GM21576 (cell line): Measurements from ENCODE around the gene TLK2.
"Not testable (repeated sequence)": the region's sequence is repeated elsewhere in the genome, so short reads cannot be mapped to it uniquely, and the experiment has no call there.

Experiments used
- ATAC-seq: cut with Tn5 transposase; IDR thresholded peaks from one replicate; pipeline ENCODE4 v1.9.1; 2021; ENCODE audit warnings: mild to moderate bottlenecking, moderate library complexity; ENCODE audit not compliant: unreplicated experiment

Gene TLK2

DNA sequence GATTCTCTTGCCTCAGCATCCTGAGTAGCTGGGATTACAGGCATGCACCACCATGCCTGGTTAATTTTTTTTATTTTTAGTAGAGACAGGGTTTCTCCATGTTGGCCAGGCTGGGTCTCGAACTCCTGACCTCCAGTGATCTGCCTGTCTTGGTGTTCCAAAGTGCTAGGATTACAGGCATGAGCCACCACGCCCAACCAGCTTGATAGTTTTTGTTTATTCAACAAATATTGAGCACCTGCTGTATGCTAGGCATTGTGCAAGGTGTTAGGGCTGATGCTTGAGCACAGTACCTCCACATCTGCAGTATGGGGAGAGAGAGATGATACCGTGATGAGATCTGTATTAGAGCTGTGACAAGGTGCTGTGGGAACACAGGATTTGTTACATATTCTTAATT, 3.9 kb downstream of the TLK2 start:
- ATAC-seq, result not testable (repeated sequence)

DNA sequence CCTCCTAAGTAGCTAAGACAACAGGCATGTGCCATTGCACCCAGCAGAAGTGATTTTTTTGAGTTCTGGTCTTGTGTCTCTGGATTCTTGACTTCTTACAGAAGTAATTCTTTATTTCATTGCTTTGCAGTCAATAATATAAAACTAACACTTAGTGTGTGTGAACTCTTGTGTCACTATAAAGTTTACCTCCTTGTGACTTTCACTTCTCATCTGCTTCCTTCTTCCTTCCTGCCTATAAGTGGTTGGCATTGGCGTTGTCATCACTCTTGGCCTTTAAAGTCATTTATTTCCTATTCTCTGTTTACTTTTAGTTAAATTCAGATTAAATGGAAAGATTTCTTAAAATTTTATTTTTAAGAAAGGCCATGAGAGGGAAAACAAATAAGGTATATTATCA, 12.4 kb downstream of the TLK2 start:
- not testable (repeated sequence) for ATAC-seq

GRCh38 chr17:62493049-62493655, 14.5 kb downstream of the TLK2 start:
- ATAC-seq, result not testable (repeated sequence)

DNA sequence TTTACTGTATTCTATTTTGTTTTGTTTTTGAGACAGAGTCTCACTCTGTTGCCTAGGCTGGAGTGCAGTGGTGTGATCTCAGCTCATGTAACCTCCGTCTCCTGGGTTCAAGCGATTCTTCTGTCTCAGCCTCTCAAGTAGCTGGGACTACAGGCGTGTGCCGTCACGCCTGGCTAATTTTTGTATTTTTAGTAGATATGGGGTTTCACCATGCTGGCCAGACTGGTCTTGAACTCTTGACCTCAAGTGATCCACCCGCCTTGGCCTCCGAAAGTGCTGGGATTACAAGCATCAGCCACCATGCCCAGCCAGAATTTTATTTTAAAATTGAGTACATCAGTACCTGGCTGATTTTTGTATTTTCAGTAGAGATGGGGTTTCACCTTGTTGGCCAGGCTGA, 15.4 kb downstream of the TLK2 start:
- ATAC-seq, result not testable (repeated sequence)

- ATAC-seq, result not testable (repeated sequence)
Measured at GRCh38 chr17:62496344-62496743, 17.7 kb downstream of the TLK2 start.

- ATAC-seq, result not testable (repeated sequence)
Measured at GRCh38 chr17:62498796-62499195, 20.2 kb downstream of the TLK2 start.

- not testable (repeated sequence) for ATAC-seq
Measured at GRCh38 chr17:62500463-62500862, 21.8 kb downstream of the TLK2 start.

DNA sequence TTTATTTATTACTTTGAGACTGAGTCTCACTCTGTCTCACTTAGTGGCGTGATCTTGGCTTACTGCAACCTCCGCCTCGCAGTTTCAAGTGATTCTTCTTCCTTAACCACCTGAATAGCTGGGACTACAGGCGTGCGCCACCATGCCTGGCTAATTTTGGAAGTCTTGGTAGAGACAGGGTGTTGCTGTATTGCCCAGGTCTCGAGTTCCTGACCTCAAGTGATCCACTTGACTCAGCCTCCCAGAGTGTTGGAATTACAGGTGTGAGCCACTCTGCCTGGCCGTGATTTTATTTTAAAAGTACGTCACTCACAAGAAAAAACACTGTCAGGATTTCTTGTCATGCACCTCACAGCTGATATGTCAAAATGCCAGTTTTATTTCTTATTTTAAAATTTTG, 26.2 kb downstream of the TLK2 start:
- ATAC-seq, result not testable (repeated sequence)

DNA sequence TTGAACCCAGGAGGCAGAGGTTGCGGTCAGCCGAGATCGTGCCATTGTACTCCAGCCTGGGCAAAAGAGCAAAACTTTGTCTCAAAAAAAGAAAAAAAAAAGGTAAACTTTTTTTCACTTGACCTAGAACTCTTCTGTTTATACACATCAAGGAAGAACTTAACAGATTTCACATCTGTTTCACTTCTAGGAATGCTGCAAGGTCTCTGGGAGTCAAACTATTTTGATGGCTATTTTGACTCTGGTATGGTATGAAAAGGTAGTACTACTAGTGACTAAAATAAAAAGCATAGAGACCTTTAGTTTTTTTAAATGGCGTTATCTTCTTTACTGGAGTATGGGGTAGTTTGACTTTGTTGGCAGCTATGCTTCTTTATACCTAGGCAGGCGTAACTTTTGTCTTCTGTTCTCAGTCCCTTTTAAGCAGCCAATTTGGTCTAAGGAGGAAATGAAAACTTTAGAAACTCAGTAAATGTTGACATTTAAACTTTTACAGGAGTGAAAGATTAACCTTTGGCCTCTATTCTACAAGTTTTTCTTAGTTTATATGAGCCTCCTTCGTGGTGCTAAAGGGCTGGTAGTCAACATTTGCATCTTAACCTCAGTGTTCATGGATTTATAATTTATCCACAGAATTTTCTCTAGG, 28.7 kb downstream of the TLK2 start:
- ATAC-seq, result not testable (repeated sequence)

- ATAC-seq, result not testable (repeated sequence)
Measured at GRCh38 chr17:62510247-62510819, 31.7 kb downstream of the TLK2 start.

GRCh38 chr17:62511014-62511413, 32.4 kb downstream of the TLK2 start:
- ATAC-seq, result not testable (repeated sequence)

DNA sequence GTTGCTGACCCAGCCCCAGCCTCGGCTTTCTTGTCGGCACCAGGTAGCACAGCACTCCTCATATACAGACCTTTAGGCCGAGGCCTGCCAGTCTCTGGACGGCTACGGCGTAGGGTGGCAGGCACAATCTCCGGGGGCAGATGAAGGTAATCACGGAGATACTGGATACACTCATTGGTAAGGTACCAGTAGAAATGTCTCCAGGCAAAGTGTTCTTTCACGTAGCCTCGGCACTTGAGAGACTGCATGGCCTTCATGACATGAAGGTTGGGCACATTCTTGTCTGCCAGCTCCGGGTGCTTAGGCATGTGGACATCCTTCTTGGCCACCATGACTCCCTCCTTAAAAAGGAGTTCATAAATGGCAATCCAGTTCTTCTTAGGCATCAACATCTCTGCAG, 37.8 kb downstream of the TLK2 start:
- ATAC-seq, result not testable (repeated sequence)

GRCh38 chr17:62521295-62521694, 42.7 kb downstream of the TLK2 start:
- not testable (repeated sequence) for ATAC-seq

DNA sequence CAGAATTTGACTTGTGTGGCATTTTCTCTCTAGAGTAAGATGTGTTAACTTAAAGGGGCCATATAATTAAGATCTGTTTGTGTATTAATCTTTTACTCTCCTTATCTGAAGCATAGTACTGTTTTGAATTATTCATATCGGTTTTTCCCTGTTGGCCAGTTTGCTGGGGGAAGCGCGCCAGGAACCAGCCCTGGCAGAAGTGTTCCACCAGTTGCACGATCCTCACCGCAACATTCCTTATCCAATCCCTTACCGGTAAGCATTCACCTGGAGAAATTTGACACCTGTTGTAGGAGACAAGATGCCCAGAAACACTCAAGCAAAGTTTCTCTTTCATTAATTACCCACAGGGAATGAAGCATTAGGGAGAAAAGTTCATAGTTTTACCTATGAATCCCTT, 45.5 kb downstream of the TLK2 start:
- ATAC-seq, result not testable (repeated sequence)

- not testable (repeated sequence) for ATAC-seq
Measured at GRCh38 chr17:62525317-62525716, 46.7 kb downstream of the TLK2 start.

GRCh38 chr17:62530936-62531335, 52.3 kb downstream of the TLK2 start:
- not testable (repeated sequence) for ATAC-seq

GRCh38 chr17:62536557-62536956, 57.9 kb downstream of the TLK2 start:
- not testable (repeated sequence) for ATAC-seq

- ATAC-seq, result not testable (repeated sequence)
Measured at GRCh38 chr17:62541073-62541472, 62.4 kb downstream of the TLK2 start.

GRCh38 chr17:62543278-62543775, 64.7 kb downstream of the TLK2 start:
- not testable (repeated sequence) for ATAC-seq

GRCh38 chr17:62546066-62546465, 67.4 kb downstream of the TLK2 start:
- ATAC-seq, result not testable (repeated sequence)

GRCh38 chr17:62552851-62553659, 74.4 kb downstream of the TLK2 start:
- ATAC-seq, result peak; percentile 87
